BE2C (cell line): ENCODE results near the gene NUP210L.

Experiments
- DNase-seq: peaks from one replicate; pipeline ENCODE4 v3.0.0-alpha.2; 2020
- H3K27me3 ChIP-seq: fragments of 250-450 bp; sonication (Bioruptor Pico); 2 replicates; pipeline ENCODE4 v1.5.1; 2020; ENCODE audit warnings: mild to moderate bottlenecking
- H3K36me3 ChIP-seq: fragments of 250-450 bp; sonication (Bioruptor Pico); 2 replicates; pipeline ENCODE4 v1.5.1; 2020; ENCODE audit warnings: mild to moderate bottlenecking
- H3K4me1 ChIP-seq: fragments of 250-450 bp; sonication (Bioruptor Pico); 2 replicates; pipeline ENCODE4 v1.5.1; 2020
- H3K4me3 ChIP-seq: 2 replicates; pipeline ENCODE4 v1.5.1; 2011; ENCODE audit warnings: low read depth, low read length
- H3K9me3 ChIP-seq: fragments of 250-450 bp; sonication (Bioruptor Pico); 2 replicates; pipeline ENCODE4 v1.5.1; 2020
- CTCF ChIP-seq: IDR thresholded peaks from 2 replicates; pipeline ENCODE4 v1.5.1; 2012; ENCODE audit warnings: mild to moderate bottlenecking, low read depth, low read length

Gene NUP210L

GRCh38 chr1:153958961-153959260, 196.0 kb downstream of the NUP210L start:
- peak overlapping the region; percentile 92 for H3K4me3 ChIP-seq
- H3K4me1 ChIP-seq, result peaks cover 8% of the 10 kb centered on the region
- DNase-seq, result no peak
- TF ChIP-seq CTCF, result no peak
- no peaks in the 10 kb centered on the region for H3K27me3 ChIP-seq
- H3K9me3 ChIP-seq, result no peaks in the 10 kb centered on the region
- peaks cover 3% of the 10 kb centered on the region for H3K36me3 ChIP-seq

- Histone ChIP-seq H3K4me3 (peak within 1 kb of the TSS; percentile 92), H3K27me3 (no peaks in the 10 kb centered on the region), H3K9me3 (no peaks in the 10 kb centered on the region), H3K4me1 (peaks cover 8% of the 10 kb centered on the region), H3K36me3 (peaks cover 3% of the 10 kb centered on the region)
- DNase-seq, result peak; percentile 99
- no peak for TF ChIP-seq CTCF
Measured at GRCh38 chr1:153958111-153958960, 196.5 kb downstream of the NUP210L start, which contains the start of gene CRTC2. Gene CRTC2 (minus strand): TSS chr1:153958612. CDS start chr1:153958497, 115 bp downstream.

- Histone ChIP-seq H3K36me3 (peaks cover 4% of the 10 kb centered on the region), H3K27me3 (no peaks in the 10 kb centered on the region), H3K4me3 (peak overlapping the region; percentile 92), H3K9me3 (no peaks in the 10 kb centered on the region), H3K4me1 (peaks cover 8% of the 10 kb centered on the region)
- TF ChIP-seq CTCF, result no peak
- DNase-seq, result no peak
Measured at GRCh38 chr1:153957744-153958110, 197.1 kb downstream of the NUP210L start.

- Histone ChIP-seq H3K27me3 (no peaks in the 10 kb centered on the region), H3K4me3 (peak overlapping the region; percentile 92), H3K36me3 (peaks cover 10% of the 10 kb centered on the region), H3K4me1 (peaks cover 8% of the 10 kb centered on the region), H3K9me3 (no peaks in the 10 kb centered on the region)
- DNase-seq, result no peak
- no peak for TF ChIP-seq CTCF
Measured at GRCh38 chr1:153956997-153957715, 197.7 kb downstream of the NUP210L start.

GRCh38 chr1:153954826-153955225, 200.0 kb downstream of the NUP210L start:
- H3K9me3 ChIP-seq, result no peaks in the 10 kb centered on the region
- no peak for TF ChIP-seq CTCF
- H3K4me1 ChIP-seq, result peaks cover 8% of the 10 kb centered on the region
- no peaks in the 10 kb centered on the region for H3K27me3 ChIP-seq
- no peak for DNase-seq
- H3K36me3 ChIP-seq, result peaks cover 13% of the 10 kb centered on the region
- no peak overlapping the region for H3K4me3 ChIP-seq

- H3K4me3 ChIP-seq, result no peak overlapping the region
- peaks cover 13% of the 10 kb centered on the region for H3K36me3 ChIP-seq
- DNase-seq, result no peak
- no peaks in the 10 kb centered on the region for H3K27me3 ChIP-seq
- H3K4me1 ChIP-seq, result peaks cover 8% of the 10 kb centered on the region
- no peak for TF ChIP-seq CTCF
- no peaks in the 10 kb centered on the region for H3K9me3 ChIP-seq
Measured at GRCh38 chr1:153953859-153954365, 201.0 kb downstream of the NUP210L start.
